Right lobe of liver (tissue), 6 donors: ENCODE measurements around the gene SPATC1L. TPM values are rescaled to one million over a fixed set of nuclear protein-coding genes. Genes with fewer than 3 reads are reported as not detected.

Source experiments
- ATAC-seq, 4 donors: fragments of 200-7000 bp; cut with Tn5 transposase; one replicate each; pipeline ENCODE4 v1.9.1; 2020; ENCODE audit warnings: mild to moderate bottlenecking in 4 of 4, moderate library complexity in 4 of 4
- DNase-seq, 3 donors: peaks; one replicate each; pipeline ENCODE4 v3.0.0-alpha.2; 2020
- H3K27ac ChIP-seq, 3 donors: fragments of 200-600 bp; one replicate each; pipeline ENCODE4 v1.8.0; 2022
- H3K27me3 ChIP-seq, 2 donors: fragments of 200-600 bp; one replicate each; pipeline ENCODE4 v1.8.0; 2022
- H3K36me3 ChIP-seq, 4 donors: fragments of 200-600 bp; sonication (generic) in 1 of 4; one replicate each; pipeline versions ENCODE4 v1.5.1 to v1.8.0; 2017 to 2022; ENCODE audit warnings: control low read depth in 1 of 4
- H3K4me1 ChIP-seq, 4 donors: fragments of 200-600 bp; sonication (generic) in 1 of 4; one replicate each; pipeline versions ENCODE4 v1.5.1 to v1.8.0; 2017 to 2022; ENCODE audit warnings: control low read depth in 1 of 4
- H3K4me3 ChIP-seq, 3 donors: fragments of 200-600 bp; one replicate each; pipeline ENCODE4 v1.8.0; 2022
- H3K9me3 ChIP-seq, 4 donors: fragments of 200-600 bp; sonication (generic) in 1 of 4; one replicate each; pipeline versions ENCODE4 v1.5.1 to v1.8.0; 2017 to 2022; ENCODE audit warnings: control low read depth in 1 of 4
- POLR2A ChIP-seq: fragments of 450-650 bp; IDR thresholded peaks from one replicate; pipeline ENCODE4 v1.6.1; 2017; ENCODE audit warnings: antibody characterized with exemption, mild to moderate bottlenecking
- WGBS: methylation state at CpG from one replicate; pipeline ENCODE4 v1.1.6; 2018; ENCODE audit warnings: low coverage, low lambda C conversion rate; ENCODE audit not compliant: insufficient coverage; ENCODE audit errors: missing lambda C conversion rate; 5-methylcytosine and 5-hydroxymethylcytosine counted together
- intact Hi-C, 2 donors: fragments of 100-400 bp; cut with DNase I; formaldehyde crosslinking; loops; one replicate each; pipeline versions ENCODE4 v1.11.2 to v1.14.1; 2022
- total RNA-seq, 6 experiments: library from RNA; depleted of rRNA in 2 of 6; stranded (reverse); fragments of >200 nt in 2 of 6; fragmentation: NEBNext Ultra II Directional in 3 of 6; extraction: Animal tissue kit (Norgen Biotek cat#: 25700) in 3 of 6; gene quantifications; one replicate each; pipeline versions ENCODE4 v1.1.0 to v1.2.4, GENCODE V29; 2016 to 2023
- TF ChIP-seq, protein P1 (sequence below), 4 donors: fragments of 200-600 bp in 3 of 4; fragments of 450-650 bp in 1 of 4; IDR thresholded peaks; one replicate each; pipeline versions ENCODE4 v1.5.1 to v1.8.0; 2016 to 2022; ENCODE audit warnings: antibody characterized with exemption in 4 of 4, mild to moderate bottlenecking in 2 of 4
- donor health status: DM: no; HTN: yes; CAD: no.
- donor health status: DM: no; HTN: no; CAD: no.
- donor health status: DM: no; HTN: no; CAD: no.
- donor health status: DM: no; HTN: yes; CAD: no.
- donor health status: DM: no; HTN: yes; CAD: no.

The SPATC1L gene
- total RNA-seq, 6 experiments from 2014 or later: 0.31 to 1.7 (median 0.51) TPM; not detected in 2

DNA sequence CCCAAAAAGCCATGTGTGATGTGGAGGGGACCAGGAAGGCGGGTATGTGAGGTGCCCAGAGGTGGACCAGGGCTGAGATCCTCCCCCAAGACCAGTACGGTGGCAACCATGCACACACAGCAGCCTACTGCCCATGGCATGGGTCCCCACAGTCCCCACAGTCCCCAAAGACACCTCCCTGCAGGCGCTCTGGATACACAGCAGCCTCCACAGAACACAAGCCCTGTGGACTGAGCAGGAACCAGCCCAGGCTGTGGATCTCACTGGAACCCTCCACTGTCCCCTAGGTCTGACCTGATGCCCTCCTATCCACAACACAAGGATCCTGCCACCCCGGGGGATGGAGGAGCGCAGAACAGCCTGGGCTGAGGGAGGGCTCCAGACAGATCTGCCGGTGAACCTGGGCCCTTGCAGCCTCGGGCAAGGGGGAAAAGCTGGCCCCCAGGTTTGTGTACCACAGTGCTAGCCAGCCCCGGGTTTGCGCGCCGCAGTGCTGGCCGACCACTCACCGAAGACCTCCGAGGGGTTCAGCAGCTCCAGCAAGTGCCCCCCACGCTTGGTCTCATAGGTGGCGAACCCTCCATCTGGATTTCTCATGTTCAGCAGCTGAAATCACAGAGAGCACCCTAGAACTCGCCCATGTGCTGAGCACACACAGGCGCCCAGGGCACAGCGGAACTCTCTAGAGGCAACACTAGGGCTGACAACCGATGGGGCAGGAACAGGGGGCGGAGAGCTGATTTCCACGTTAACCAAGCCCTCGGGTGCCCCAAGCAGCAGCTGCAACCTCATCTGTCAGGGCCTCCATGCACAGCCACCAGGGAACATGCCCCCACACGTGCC is 22.1 kb upstream of the SPATC1L start:
- intact Hi-C loops: no loop called here
- Histone ChIP-seq H3K36me3 (peaks cover 0 to 88% (median 14%) of the 10 kb centered on the region in 4 donors), H3K9me3 (no peaks in the 10 kb centered on the region), H3K27ac (no peak overlapping the region), H3K4me1 (no peaks in the 10 kb centered on the region), H3K27me3 (no peaks in the 10 kb centered on the region), H3K4me3 (no peak overlapping the region)
- DNase-seq (peak in 1 of 3 donors; percentile 16), ATAC-seq (no peak)
- no peak for TF ChIP-seq POLR2A
- TF ChIP-seq, protein P1, sequence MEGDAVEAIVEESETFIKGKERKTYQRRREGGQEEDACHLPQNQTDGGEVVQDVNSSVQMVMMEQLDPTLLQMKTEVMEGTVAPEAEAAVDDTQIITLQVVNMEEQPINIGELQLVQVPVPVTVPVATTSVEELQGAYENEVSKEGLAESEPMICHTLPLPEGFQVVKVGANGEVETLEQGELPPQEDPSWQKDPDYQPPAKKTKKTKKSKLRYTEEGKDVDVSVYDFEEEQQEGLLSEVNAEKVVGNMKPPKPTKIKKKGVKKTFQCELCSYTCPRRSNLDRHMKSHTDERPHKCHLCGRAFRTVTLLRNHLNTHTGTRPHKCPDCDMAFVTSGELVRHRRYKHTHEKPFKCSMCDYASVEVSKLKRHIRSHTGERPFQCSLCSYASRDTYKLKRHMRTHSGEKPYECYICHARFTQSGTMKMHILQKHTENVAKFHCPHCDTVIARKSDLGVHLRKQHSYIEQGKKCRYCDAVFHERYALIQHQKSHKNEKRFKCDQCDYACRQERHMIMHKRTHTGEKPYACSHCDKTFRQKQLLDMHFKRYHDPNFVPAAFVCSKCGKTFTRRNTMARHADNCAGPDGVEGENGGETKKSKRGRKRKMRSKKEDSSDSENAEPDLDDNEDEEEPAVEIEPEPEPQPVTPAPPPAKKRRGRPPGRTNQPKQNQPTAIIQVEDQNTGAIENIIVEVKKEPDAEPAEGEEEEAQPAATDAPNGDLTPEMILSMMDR (IDR thresholded peaks at IDR 0.05): no peak
- WGBS: no CpG with 5 or more reads among the region's 24 CpGs

DNA sequence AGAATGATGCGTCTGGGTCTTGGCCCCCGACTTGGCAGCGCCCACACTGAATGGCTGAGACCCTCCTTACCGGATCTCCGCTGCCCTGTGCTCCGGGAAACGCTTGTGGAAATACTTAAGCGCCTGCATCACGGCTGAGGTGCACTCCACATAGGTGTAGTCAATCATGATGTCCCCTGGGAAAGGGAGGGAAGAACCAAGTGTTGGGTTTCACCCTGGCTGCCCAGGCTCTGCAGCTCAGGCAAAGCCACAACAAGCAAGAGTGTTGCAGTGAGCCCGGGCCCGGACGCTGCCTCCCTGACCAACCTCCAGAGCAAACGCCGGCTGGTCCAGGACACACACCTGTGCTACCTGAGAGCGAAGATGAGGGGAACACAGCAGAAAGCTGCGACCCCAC is 21.5 kb upstream of the SPATC1L start:
- no peaks in the 10 kb centered on the region for H3K4me1 ChIP-seq
- H3K27ac ChIP-seq: no peak overlapping the region
- peaks cover 0 to 83% (median 14%) of the 10 kb centered on the region in 4 donors for H3K36me3 ChIP-seq
- intact Hi-C loops: no loop called here
- TF ChIP-seq, protein P1 (IDR thresholded peaks at IDR 0.05): no peak
- TF ChIP-seq POLR2A: no peak
- DNase-seq: peak in 2 of 3 donors; percentile 8 to 37
- WGBS: 87% methylated on average over 3 of the region's 16 CpGs
- H3K4me3 ChIP-seq: no peak overlapping the region
- H3K9me3 ChIP-seq: no peaks in the 10 kb centered on the region
- ATAC-seq: no peak
- no peaks in the 10 kb centered on the region for H3K27me3 ChIP-seq

DNA sequence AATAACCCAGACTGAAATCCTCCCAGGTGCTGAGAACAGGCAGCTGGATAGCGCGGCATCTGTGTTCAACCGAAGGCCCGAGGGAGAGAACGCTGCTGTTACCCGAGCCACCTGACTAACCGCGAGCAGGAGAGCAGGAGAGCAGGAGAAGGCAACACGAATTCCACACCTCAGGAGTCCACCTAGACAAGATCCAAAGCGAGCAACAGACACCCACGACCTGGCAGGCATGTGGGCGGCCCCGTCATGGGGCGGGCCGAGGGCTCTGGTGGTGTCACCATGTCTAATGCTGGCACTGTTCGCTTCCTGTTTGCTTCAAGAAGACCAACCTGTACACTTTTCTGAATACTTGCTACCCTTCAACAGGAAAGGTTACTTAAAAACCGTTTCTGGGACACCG is 20.9 kb upstream of the SPATC1L start:
- DNase-seq: peak in 2 of 3 donors; percentile 8 to 35
- 95% methylated on average over 12 of the region's 18 CpGs for WGBS
- Histone ChIP-seq H3K4me1 (no peaks in the 10 kb centered on the region), H3K4me3 (no peak overlapping the region), H3K36me3 (peaks cover 0 to 80% (median 14%) of the 10 kb centered on the region in 4 donors), H3K9me3 (no peaks in the 10 kb centered on the region), H3K27me3 (no peaks in the 10 kb centered on the region), H3K27ac (no peak overlapping the region)
- no peak for ATAC-seq
- TF ChIP-seq, protein P1 (IDR thresholded peaks at IDR 0.05): no peak
- no peak for TF ChIP-seq POLR2A
- intact Hi-C loops: no loop called here

DNA sequence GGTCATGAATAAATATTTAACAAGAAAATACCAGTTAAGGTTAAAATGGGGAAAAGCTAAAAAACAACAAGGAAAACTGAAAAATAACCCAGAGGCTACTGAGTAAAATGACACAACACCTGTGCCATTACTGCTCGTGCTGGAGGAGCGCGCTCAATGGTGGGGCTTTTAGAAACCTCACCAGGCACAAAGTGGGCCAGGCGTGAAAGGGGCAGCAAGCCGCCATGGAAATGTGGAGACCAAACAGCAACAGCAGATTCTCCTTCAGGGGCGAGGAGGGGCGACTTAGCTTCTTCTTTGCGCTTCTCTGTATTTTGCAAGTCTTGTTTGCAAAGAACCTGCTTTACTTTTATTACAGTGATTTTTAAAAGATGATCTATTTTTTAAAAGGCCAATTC is 18.9 kb upstream of the SPATC1L start:
- Histone ChIP-seq H3K36me3 (peaks cover 0 to 79% (median 11%) of the 10 kb centered on the region in 4 donors), H3K27ac (no peak overlapping the region)

More for the DNA sequence above, 18.9 kb upstream of the SPATC1L start:
- Histone ChIP-seq H3K4me1 (no peaks in the 10 kb centered on the region), H3K4me3 (no peak overlapping the region), H3K27me3 (no peaks in the 10 kb centered on the region), H3K9me3 (no peaks in the 10 kb centered on the region)
- no peak for ATAC-seq
- intact Hi-C loops: no loop called here
- peak in 2 of 3 donors; percentile 7 to 17 for DNase-seq
- TF ChIP-seq, protein P1 (IDR thresholded peaks at IDR 0.05): no peak
- no peak for TF ChIP-seq POLR2A
- WGBS: 91% methylated on average over 8 of the region's 8 CpGs
